Measurements from ENCODE around the gene MPP2. TPM values are rescaled to one million over a fixed set of nuclear protein-coding genes. Genes with fewer than 3 reads are reported as not detected.

MPP2 gene
- total and polyA plus RNA-seq, 2 of the 13 experiments (the other 11 are each of a cell fraction or from before 2014, with no cell fraction given), result 0.20 to 1.7 TPM

GRCh38 chr17:43905985-43906852 is 1.1 kb downstream of the MPP2 start (continued):
- TF ChIP-seq ZNF740 (CRISPR knock-in tag; IDR thresholded peaks at IDR 0.05) (0 out of 2 replicates have a peak, but pooled peaks have one; percentile 33), ZNF776 (CRISPR knock-in tag; IDR thresholded peaks at IDR 0.05) (0 out of 2 replicates have a peak, but pooled peaks have one; percentile 28), SKI (IDR thresholded peaks at IDR 0.05; ENCODE audit: partially characterized antibody) (no peak), ZNF629 (CRISPR knock-in tag; conservative IDR thresholded peaks at IDR 0.05) (no peak), ZNF670 (CRISPR knock-in tag; IDR thresholded peaks at IDR 0.05; ENCODE audit: borderline replicate concordance) (no peak), BATF2 (CRISPR knock-in tag; IDR thresholded peaks at IDR 0.05) (no peak), ZNF24 (IDR thresholded peaks at IDR 0.05) (no peak), SP4 (CRISPR knock-in tag; IDR thresholded peaks at IDR 0.05) (peak; percentile 32; the same call in 1 of the 2 replicates), ZBED4 (CRISPR knock-in tag; IDR thresholded peaks at IDR 0.05; ENCODE audit: borderline replicate concordance) (no peak), ZSCAN5A (CRISPR knock-in tag; IDR thresholded peaks at IDR 0.05; ENCODE audit: borderline replicate concordance) (no peak), SUZ12 (IDR thresholded peaks at IDR 0.05; ENCODE audit: low read depth, low read length) (peak; percentile 11; the same call in 1 of the 2 replicates), ZNF878 (CRISPR knock-in tag; IDR thresholded peaks at IDR 0.05) (no peak), TIGD3 (CRISPR knock-in tag; IDR thresholded peaks at IDR 0.05; ENCODE audit: borderline replicate concordance) (no peak), ZNF552 (CRISPR knock-in tag; IDR thresholded peaks at IDR 0.05; ENCODE audit: borderline replicate concordance) (no peak), EEA1 (CRISPR knock-in tag; IDR thresholded peaks at IDR 0.05; ENCODE audit: borderline replicate concordance) (no peak), ZNF33B (CRISPR knock-in tag; IDR thresholded peaks at IDR 0.05) (no peak)

All from HepG2 (cell line).